Esophagus muscularis mucosa (tissue), 4 donors: Measurements from ENCODE around the gene KRT80. TPM values are rescaled to one million over a fixed set of nuclear protein-coding genes. Genes with fewer than 3 reads are reported as not detected.

ENCODE experiments used
- DNase-seq: peaks from one replicate; pipeline ENCODE4 v3.0.0-alpha.2; 2017; ENCODE audit errors: extremely low spot score
- H3K27ac ChIP-seq, 4 donors: fragments of 200-600 bp; sonication (generic); replicated peaks in 1 of 4; 1 replicate in 3 of 4; 2 replicates in 1 of 4; pipeline ENCODE4 v1.5.1; 2016 to 2019; ENCODE audit warnings: mild to moderate bottlenecking in 1 of 4
- H3K27me3 ChIP-seq, 4 donors: fragments of 200-600 bp; sonication (generic); one replicate each; pipeline versions ENCODE4 v1.5.1 to v1.6.0; 2016 to 2019
- H3K36me3 ChIP-seq, 4 donors: fragments of 200-600 bp; sonication (generic); one replicate each; pipeline ENCODE4 v1.5.1; 2016 to 2019
- H3K4me1 ChIP-seq, 4 donors: fragments of 200-600 bp; sonication (generic); one replicate each; pipeline ENCODE4 v1.5.1; 2016 to 2019
- H3K4me3 ChIP-seq, 4 donors: fragments of 200-600 bp; sonication (generic); 1 replicate in 2 of 4; 2 replicates in 2 of 4; pipeline ENCODE4 v1.5.1; 2016 to 2019; ENCODE audit warnings: mild to moderate bottlenecking in 4 of 4, moderate library complexity in 1 of 4
- H3K9me3 ChIP-seq, 4 donors: fragments of 200-600 bp; sonication (generic); 1 replicate in 3 of 4; 2 replicates in 1 of 4; pipeline ENCODE4 v1.5.1; 2016 to 2019
- CTCF ChIP-seq, 3 experiments: fragments of 200-600 bp in 2 of 3; fragments of 450-650 bp in 1 of 3; sonication (generic) in 2 of 3; IDR thresholded peaks; one replicate each; pipeline ENCODE4 v1.5.1; 2017 to 2019; ENCODE audit warnings: antibody characterized with exemption in 3 of 3, mild to moderate bottlenecking in 2 of 3, moderate library complexity in 1 of 3
- EP300 ChIP-seq: sonication (generic); formaldehyde crosslinking; IDR thresholded peaks from one replicate; pipeline ENCODE4 v1.6.1; 2017; ENCODE audit warnings: antibody characterized with exemption
- POLR2A ChIP-seq: fragments of 450-650 bp; IDR thresholded peaks from one replicate; pipeline ENCODE4 v1.6.1; 2017; ENCODE audit warnings: antibody characterized with exemption, moderate library complexity, mild to moderate bottlenecking, low read depth
- POLR2AphosphoS5 ChIP-seq, 2 donors: sonication (generic); formaldehyde crosslinking; IDR thresholded peaks; one replicate each; pipeline ENCODE4 v1.6.1; 2017; ENCODE audit warnings: antibody characterized with exemption in 2 of 2
- WGBS: methylation state at CpG from one replicate; pipeline ENCODE4 v1.1.5; 2018; 5-methylcytosine and 5-hydroxymethylcytosine counted together
- intact Hi-C: fragments of 100-400 bp; cut with DNase I; formaldehyde crosslinking; loops from one replicate; pipeline ENCODE4 v1.15.1; 2023
- total RNA-seq, 4 donors: library from RNA; depleted of rRNA; stranded (reverse); fragments of >200 nt; gene quantifications; one replicate each; pipeline versions ENCODE4 v1.1.0 to v1.2.1, GENCODE V29; 2016

Gene KRT80
- total RNA-seq, 4 donors from 2014 or later = 0.11 TPM; not detected in 3

DNA sequence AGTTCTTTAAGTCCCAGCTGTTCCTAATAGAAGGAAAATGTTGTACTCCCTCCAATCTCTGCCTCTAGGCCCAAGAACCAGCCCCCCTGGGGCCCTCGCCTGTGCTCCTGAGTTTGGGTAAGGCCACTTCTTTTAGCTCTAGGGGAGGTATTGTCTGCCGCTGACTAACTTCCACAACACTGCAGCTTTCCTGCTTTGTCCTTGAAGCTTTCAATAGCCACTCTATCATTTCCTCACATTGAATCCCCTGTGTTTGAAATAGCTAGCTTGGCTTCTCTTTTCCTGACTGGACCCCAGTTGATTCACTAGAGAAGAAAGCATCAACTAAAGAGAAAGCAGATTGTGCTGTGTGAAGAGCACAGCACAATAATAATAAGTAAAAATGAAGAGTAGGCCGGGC is 28.8 kb downstream of the KRT80 start:
- Histone ChIP-seq H3K4me3 (no peak overlapping the region), H3K9me3 (no peaks in the 10 kb centered on the region), H3K27me3 (no peaks in the 10 kb centered on the region), H3K27ac (no peak overlapping the region), H3K4me1 (peaks cover 7 to 12% (median 9%) of the 10 kb centered on the region in 4 donors), H3K36me3 (no peaks in the 10 kb centered on the region)
- WGBS = 85% methylated on average over 3 of the region's 3 CpGs
- no peak for DNase-seq
- TF ChIP-seq POLR2AphosphoS5 (IDR thresholded peaks at IDR 0.05) = no peak
- no peak for TF ChIP-seq POLR2A
- TF ChIP-seq EP300 = no peak
- TF ChIP-seq CTCF (IDR thresholded peaks at IDR 0.05) = no peak
- intact Hi-C loops = no loop called here

GRCh38 chr12:52160200-52160599 is 31.6 kb downstream of the KRT80 start:
- Histone ChIP-seq H3K27ac (no peak overlapping the region), H3K27me3 (no peaks in the 10 kb centered on the region), H3K36me3 (no peaks in the 10 kb centered on the region), H3K4me3 (no peak overlapping the region), H3K9me3 (no peaks in the 10 kb centered on the region), H3K4me1 (peaks cover 7 to 22% (median 15%) of the 10 kb centered on the region in 4 donors)
- 83% methylated on average over 1 of the region's 4 CpGs for WGBS
- intact Hi-C loops = no loop called here
- DNase-seq = no peak
- TF ChIP-seq POLR2A (no peak), CTCF (IDR thresholded peaks at IDR 0.05) (no peak)

DNA sequence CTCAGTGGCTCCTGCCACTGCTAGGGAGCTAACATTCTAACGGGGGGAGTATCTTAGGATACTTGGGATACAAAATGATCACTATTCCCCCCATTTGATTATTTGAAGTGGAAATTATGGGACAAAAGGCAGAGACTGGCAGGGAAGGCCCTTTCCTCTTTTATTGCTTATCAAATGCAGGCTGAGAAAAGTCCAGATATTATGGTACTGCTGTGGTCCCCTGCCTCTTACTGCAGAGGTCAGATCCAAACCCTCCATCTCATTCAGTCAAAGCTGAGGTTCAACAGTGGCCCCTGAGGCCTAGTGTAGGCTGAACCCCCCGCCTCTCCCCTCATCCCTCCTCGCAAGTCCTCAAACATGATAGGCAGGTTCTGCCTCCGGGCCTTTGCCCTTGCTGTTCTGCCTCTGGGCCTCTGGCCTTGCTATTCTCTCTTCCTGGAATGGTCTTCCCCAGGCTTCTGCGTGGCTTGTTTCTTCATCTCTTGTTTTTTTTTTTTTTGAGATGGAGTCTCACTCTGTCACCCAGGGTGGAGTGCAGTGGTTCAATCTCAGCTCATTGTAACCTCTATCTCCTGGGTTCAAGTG is 34.2 kb downstream of the KRT80 start:
- 96% methylated on average over 5 of the region's 5 CpGs for WGBS
- no peaks in the 10 kb centered on the region for H3K36me3 ChIP-seq
- H3K4me1 ChIP-seq = peaks cover 3 to 17% (median 11%) of the 10 kb centered on the region in 4 donors
- no peaks in the 10 kb centered on the region for H3K9me3 ChIP-seq
- TF ChIP-seq EP300 (no peak), POLR2AphosphoS5 (IDR thresholded peaks at IDR 0.05) (no peak), CTCF (IDR thresholded peaks at IDR 0.05) (no peak), POLR2A (no peak)
- DNase-seq = no peak
- H3K4me3 ChIP-seq = no peak overlapping the region
- H3K27me3 ChIP-seq = no peaks in the 10 kb centered on the region
- intact Hi-C loops = loop anchor here (2.0 to 10.0 kb wide), 4 partner anchors 120 to 721 kb away; no protein-coding TSS in a partner anchor
- no peak overlapping the region for H3K27ac ChIP-seq

DNA sequence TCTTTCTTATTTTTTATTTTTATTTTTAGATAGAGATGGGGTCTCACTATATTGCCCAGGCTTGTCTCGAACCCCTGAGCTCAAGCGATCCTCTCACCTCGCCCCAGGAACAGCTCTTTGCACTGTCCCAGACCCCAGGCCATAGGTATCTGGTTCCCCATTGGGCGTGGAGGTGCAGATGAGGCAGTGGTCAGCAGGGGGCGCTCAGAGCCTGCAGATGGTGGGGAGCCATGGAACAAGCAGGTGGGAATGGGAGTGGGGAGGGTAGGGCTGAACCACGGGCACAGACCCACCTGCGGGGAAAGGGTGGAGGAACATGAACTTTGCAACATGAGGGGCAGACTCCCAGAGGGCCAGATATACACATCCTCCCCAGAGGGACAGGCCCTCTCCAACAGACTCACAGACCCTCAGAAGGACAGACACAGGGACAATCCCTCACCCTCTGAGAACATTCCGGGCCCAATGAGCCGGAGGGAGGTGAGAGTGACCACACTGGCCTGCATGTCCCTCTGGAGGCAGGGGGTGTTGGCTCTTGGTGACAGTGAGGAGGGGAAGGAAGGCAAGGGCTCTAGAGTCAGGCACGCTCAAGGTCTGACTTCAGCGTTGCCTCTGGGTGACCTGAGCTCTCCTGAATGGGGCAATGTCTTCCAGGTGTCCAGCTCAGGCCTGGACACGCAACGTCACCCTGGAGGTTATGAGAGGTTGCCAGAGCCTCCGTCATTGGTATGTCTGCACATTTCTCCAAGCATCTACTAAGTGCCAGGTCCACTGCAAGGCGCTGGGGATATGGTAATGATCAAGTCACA is 34.9 kb downstream of the KRT80 start:
- DNase-seq = peak; percentile 95
- H3K36me3 ChIP-seq = no peaks in the 10 kb centered on the region
- H3K27me3 ChIP-seq = no peaks in the 10 kb centered on the region
- no peak for TF ChIP-seq EP300
- TF ChIP-seq POLR2AphosphoS5 (IDR thresholded peaks at IDR 0.05) = peak in 1 of 2 donors; percentile 24
- peak in 2 of 3 experiments; percentile 86 to 96 for TF ChIP-seq CTCF (IDR thresholded peaks at IDR 0.05)
- TF ChIP-seq POLR2A = no peak
- 49% methylated on average over 15 of the region's 15 CpGs for WGBS
- intact Hi-C loops = loop anchor here (2.0 to 10.0 kb wide), 4 partner anchors 120 to 722 kb away; no protein-coding TSS in a partner anchor
- no peak overlapping the region for H3K4me3 ChIP-seq
- no peak overlapping the region for H3K27ac ChIP-seq
- no peaks in the 10 kb centered on the region for H3K9me3 ChIP-seq
- peaks cover 10 to 24% (median 18%) of the 10 kb centered on the region in 4 donors for H3K4me1 ChIP-seq
